ENCODE data around the gene TMOD3. TPM values are rescaled to one million over a fixed set of nuclear protein-coding genes. Genes with fewer than 3 reads are reported as not detected.

Gene TMOD3
- total RNA-seq, 1 donor from 2014 or later: 75.4 TPM

DNA sequence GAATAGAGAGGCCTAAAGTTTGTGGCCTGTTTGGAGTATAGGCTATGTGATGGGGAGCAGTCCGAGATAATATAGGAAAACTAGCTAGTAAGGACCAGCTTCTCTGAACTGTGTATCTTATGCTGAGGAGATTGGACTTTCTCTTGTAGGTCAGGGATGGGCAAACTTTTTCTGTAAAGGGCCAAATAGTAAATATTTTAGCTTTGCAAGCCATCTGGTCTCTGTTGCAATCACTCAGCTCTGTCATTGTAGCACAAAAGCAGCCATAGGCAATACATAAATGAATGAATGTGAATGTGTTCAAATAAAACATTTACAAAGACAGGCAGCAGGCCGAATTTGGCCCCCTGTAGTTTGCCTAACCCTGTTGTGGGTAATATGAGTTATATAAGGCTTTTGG lies 24.5 kb downstream of the TMOD3 start:
- no peak for DNase-seq (ENCODE audit: extremely low spot score, unreplicated experiment)
- Mint-ChIP-seq H3K27ac (ENCODE audit: unreplicated experiment) (peak overlapping the region; percentile 29), H3K4me1 (ENCODE audit: unreplicated experiment) (peaks cover 71% of the 10 kb centered on the region), H3K36me3 (ENCODE audit: unreplicated experiment) (peaks cover 3% of the 10 kb centered on the region), H3K27me3 (ENCODE audit: unreplicated experiment) (no peaks in the 10 kb centered on the region), H3K4me3 (ENCODE audit: unreplicated experiment) (no peak overlapping the region), H3K9me3 (ENCODE audit: unreplicated experiment) (no peaks in the 10 kb centered on the region)
- TF ChIP-seq CTCF (IDR thresholded peaks at IDR 0.05): no peak

- H3K9me3 Mint-ChIP-seq (ENCODE audit: unreplicated experiment): no peaks in the 10 kb centered on the region
- no peak for DNase-seq (ENCODE audit: extremely low spot score, unreplicated experiment)
- no peak for TF ChIP-seq CTCF (IDR thresholded peaks at IDR 0.05)
- no peak overlapping the region for H3K4me3 Mint-ChIP-seq (ENCODE audit: unreplicated experiment)
- H3K27ac Mint-ChIP-seq (ENCODE audit: unreplicated experiment): peak overlapping the region; percentile 83
- peaks cover 58% of the 10 kb centered on the region for H3K4me1 Mint-ChIP-seq (ENCODE audit: unreplicated experiment)
- H3K27me3 Mint-ChIP-seq (ENCODE audit: unreplicated experiment): no peaks in the 10 kb centered on the region
- peaks cover 5% of the 10 kb centered on the region for H3K36me3 Mint-ChIP-seq (ENCODE audit: unreplicated experiment)
These were observed 26.2 kb downstream of the TMOD3 start for GRCh38 chr15:51855612-51856011.

DNA sequence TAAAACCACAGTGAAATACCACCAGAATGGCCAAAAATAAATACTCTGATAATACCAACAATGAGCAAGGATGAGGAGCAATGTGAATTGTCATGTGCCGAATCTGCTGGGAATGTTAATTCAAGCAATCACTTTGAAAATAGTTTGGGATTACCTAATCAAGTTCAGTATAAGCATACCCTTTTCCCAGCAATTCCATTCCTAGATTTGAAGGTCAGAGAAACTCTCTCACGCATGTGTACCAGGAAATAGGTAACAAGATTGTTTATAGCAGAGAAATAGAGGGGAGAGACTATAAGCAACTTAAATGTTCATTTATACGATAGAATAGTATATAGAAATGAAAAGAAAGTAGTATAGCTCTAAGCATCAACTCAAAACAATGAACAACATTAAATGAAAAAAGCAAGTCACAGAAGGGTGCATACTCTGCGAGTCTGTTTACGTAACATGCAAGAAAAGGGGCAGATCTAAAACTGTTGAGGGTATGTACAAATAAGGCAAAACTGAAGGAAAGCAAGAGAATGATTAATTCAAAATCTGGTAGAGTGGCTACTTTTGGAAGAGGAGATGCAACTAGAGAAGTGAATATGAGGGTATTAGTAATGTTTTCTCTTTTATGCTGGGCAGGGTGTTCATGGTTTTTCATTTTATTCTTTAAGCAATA lies 27.4 kb downstream of the TMOD3 start:
- no peak for DNase-seq (ENCODE audit: extremely low spot score, unreplicated experiment)
- Mint-ChIP-seq H3K27me3 (ENCODE audit: unreplicated experiment) (no peaks in the 10 kb centered on the region), H3K36me3 (ENCODE audit: unreplicated experiment) (peaks cover 5% of the 10 kb centered on the region), H3K27ac (ENCODE audit: unreplicated experiment) (peak overlapping the region; percentile 1), H3K4me3 (ENCODE audit: unreplicated experiment) (no peak overlapping the region), H3K4me1 (ENCODE audit: unreplicated experiment) (peaks cover 53% of the 10 kb centered on the region), H3K9me3 (ENCODE audit: unreplicated experiment) (no peaks in the 10 kb centered on the region)
- no peak for TF ChIP-seq CTCF (IDR thresholded peaks at IDR 0.05)

- H3K9me3 Mint-ChIP-seq (ENCODE audit: unreplicated experiment): no peaks in the 10 kb centered on the region
- H3K27ac Mint-ChIP-seq (ENCODE audit: unreplicated experiment): peak overlapping the region; percentile 45
- H3K4me3 Mint-ChIP-seq (ENCODE audit: unreplicated experiment): no peak overlapping the region
- no peak for DNase-seq (ENCODE audit: extremely low spot score, unreplicated experiment)
- peaks cover 38% of the 10 kb centered on the region for H3K4me1 Mint-ChIP-seq (ENCODE audit: unreplicated experiment)
- TF ChIP-seq CTCF (IDR thresholded peaks at IDR 0.05): no peak
- peaks cover 27% of the 10 kb centered on the region for H3K36me3 Mint-ChIP-seq (ENCODE audit: unreplicated experiment)
- H3K27me3 Mint-ChIP-seq (ENCODE audit: unreplicated experiment): no peaks in the 10 kb centered on the region
These were observed 32.3 kb downstream of the TMOD3 start for GRCh38 chr15:51861557-51862359.

GRCh38 chr15:51863131-51863530 lies 33.7 kb downstream of the TMOD3 start:
- TF ChIP-seq CTCF (IDR thresholded peaks at IDR 0.05): no peak
- Mint-ChIP-seq H3K27ac (ENCODE audit: unreplicated experiment) (no peak overlapping the region), H3K9me3 (ENCODE audit: unreplicated experiment) (no peaks in the 10 kb centered on the region), H3K27me3 (ENCODE audit: unreplicated experiment) (no peaks in the 10 kb centered on the region), H3K36me3 (ENCODE audit: unreplicated experiment) (peaks cover 29% of the 10 kb centered on the region), H3K4me1 (ENCODE audit: unreplicated experiment) (peaks cover 45% of the 10 kb centered on the region), H3K4me3 (ENCODE audit: unreplicated experiment) (no peak overlapping the region)
- DNase-seq (ENCODE audit: extremely low spot score, unreplicated experiment): no peak
